Ureter (tissue), 1 donor: ENCODE measurements around the gene ATP13A2. TPM values are rescaled to one million over a fixed set of nuclear protein-coding genes. Genes with fewer than 3 reads are reported as not detected.

ENCODE experiments used
- DNase-seq: peaks from one replicate; pipeline ENCODE4 v3.0.0-alpha.2; 2020; ENCODE audit warnings: low spot score
- total RNA-seq: library from RNA; stranded (reverse); gene quantifications from one replicate; pipeline ENCODE4 v1.2.4, GENCODE V29; 2023
- donor health status: DM: yes; HTN: yes; CAD: no.

The ATP13A2 gene, protein sequence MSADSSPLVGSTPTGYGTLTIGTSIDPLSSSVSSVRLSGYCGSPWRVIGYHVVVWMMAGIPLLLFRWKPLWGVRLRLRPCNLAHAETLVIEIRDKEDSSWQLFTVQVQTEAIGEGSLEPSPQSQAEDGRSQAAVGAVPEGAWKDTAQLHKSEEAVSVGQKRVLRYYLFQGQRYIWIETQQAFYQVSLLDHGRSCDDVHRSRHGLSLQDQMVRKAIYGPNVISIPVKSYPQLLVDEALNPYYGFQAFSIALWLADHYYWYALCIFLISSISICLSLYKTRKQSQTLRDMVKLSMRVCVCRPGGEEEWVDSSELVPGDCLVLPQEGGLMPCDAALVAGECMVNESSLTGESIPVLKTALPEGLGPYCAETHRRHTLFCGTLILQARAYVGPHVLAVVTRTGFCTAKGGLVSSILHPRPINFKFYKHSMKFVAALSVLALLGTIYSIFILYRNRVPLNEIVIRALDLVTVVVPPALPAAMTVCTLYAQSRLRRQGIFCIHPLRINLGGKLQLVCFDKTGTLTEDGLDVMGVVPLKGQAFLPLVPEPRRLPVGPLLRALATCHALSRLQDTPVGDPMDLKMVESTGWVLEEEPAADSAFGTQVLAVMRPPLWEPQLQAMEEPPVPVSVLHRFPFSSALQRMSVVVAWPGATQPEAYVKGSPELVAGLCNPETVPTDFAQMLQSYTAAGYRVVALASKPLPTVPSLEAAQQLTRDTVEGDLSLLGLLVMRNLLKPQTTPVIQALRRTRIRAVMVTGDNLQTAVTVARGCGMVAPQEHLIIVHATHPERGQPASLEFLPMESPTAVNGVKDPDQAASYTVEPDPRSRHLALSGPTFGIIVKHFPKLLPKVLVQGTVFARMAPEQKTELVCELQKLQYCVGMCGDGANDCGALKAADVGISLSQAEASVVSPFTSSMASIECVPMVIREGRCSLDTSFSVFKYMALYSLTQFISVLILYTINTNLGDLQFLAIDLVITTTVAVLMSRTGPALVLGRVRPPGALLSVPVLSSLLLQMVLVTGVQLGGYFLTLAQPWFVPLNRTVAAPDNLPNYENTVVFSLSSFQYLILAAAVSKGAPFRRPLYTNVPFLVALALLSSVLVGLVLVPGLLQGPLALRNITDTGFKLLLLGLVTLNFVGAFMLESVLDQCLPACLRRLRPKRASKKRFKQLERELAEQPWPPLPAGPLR
- total RNA-seq, result 33.7 TPM

DNA sequence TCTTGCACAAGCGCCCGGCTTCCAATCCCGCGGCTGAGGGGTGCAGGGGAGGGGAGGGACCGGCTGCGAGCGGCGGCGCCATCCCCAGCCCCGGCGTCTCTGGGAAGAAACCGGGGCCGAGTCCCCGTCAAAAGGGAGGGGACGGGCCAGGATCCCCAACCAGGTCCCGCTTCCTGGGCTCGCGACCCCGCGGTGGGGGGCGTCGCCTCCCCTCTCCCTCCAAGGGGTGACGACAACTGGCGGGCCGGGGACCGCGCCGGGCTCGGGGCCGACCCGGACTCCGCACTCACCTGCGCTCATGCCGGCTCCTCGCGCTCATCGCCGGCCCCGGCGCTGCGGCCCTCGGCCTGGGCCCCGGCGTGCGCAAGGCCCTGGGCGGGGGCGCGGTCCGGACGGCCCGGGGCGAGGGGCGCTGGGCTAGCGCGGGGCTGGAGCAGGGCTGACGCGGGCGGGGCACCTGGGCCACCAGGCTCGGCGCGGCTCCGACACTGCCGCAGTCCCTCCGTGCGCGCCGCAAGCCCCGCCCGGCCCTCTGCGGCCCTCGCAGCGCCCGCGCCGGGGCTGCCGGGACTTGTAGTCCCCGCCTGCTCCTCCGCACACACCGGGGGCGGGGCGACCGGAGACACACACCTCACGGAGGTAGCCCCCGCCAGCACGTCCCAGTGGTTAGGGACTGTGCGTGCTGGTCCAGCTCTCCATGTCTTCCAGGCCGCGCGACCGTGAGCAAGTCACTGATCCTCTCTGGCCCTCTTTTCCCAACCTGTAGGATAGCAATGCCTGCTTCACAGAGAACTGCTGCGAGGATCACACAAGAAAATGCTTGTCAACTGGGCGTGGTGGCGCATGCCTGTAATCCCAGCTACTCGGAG lies at the start of gene ATP13A2:
TSS of gene ATP13A2 (minus strand) at position 490 of the 869 bp plus-strand sequence. CDS start at position 300, 190 bp downstream.
- no peak for DNase-seq

DNA sequence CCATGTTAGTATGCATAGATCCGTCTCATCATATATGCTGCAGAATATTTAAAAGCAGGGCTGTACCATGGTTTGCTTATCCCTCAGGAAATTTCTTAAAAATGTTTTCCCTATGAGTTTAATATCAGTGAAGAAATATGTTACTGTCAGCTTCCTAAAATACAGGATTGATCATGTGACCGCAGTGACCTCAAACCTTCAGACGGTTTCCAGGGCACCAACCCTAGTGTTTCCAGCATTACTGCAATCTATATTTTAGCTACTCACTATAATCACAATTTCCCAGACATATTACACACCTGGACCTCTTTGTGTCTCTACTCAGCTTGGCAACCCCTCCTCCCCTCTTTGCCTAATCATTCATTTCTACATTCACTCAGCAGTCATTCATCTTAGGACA lies 49.8 kb upstream of the ATP13A2 start:
- DNase-seq, result no peak

DNA sequence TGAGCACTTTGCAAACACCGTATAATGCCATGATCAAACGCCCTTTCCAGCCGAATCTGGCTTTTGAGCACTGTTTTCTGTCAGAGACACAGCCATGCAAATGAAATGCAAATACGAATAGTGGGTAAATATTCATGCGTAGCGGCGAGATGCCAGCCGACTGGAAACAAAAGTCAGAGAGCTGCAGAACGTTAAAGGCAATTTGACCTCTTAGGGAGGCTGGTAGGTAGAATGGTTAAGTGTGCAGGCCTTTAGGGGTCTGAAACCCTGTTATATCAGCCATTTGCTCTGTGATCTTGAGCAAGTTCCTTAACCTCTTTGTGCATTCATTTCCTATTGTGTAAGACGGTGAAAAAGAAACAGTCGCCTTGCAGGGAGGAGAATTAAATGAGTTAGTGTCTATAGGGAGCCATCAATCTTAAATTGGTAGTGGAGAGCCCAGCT lies 48.6 kb upstream of the ATP13A2 start:
- no peak for DNase-seq

DNA sequence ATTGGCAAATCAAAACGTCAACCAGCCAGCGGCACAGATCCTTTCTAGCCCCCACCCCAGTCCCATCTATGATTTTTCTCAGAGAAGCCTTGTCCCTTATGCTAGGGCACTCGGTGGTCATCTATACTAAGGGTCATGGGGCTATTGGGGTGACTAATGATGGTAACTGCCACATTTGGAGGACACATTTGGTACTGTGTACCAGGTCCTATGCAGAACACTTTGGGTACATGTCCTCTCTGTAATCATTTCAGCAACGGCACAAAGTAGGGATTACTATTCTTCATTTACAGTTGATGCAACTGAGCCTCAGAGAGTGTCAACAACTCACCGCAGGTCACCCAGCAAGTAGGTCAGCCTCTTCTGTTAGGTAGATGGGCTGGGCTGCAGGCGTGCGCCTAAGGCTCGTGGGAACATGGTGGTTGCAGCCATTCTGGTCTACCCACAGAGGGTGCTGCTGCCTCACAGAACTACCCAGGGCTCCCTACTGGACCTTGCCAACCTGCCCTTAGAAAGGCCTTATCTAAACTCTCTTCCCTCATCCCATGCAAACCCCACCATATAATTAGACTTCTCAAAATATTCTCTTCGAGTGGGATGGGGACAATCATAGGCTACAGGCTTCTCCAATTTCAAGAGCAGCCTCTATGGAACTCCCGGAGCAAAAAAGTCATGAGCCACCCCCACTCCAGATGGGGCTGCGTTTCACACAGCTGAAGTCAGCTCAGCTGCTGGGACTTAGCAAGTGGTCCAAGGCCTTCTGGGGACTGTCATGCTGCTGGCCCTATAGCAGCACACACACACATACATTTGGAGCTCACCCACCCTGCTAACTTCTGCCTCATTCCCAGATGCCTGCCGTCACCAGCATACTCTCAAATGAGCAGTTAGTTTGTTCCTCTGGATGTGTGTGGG lies 47.9 kb upstream of the ATP13A2 start:
- peak; percentile 60 for DNase-seq

DNA sequence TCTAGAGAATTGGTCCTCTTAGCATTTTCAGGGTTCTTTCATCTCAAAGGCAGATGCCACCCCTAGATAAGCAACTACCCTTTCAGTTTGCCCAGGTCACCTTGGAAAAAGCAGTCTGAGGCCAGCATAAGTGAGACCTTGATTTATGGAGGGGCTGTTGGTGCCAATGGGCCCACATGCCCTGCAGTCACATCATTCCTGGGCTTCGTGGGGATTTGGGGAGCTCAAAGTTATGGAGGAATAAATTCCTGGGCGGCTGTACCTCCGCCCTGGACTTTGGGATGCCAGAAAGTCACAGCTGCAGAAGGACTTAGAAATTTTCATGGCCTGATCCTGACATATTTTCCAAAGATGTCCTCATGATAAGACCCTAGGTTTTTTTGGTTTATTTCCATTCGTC lies 44.8 kb upstream of the ATP13A2 start:
- no peak for DNase-seq

DNA sequence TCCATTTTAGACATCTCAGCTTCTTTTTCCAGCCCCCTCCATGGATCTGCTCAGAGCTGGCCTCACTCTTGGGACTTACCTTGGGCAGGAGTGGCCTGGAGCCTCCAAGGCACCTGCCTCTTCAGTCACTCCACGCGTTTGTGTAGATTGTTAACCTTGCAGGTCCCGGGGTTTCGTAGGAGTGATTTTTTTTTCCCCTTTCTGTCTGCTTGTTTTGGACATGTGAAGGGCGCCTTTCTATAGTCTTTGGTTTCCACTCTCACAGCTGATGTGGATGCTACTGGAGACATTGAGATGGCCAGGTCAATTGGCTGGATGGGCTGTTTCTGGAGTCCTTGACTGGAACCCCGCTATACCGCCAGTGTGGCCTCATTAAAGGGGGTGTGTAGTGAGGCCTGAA lies 44.1 kb upstream of the ATP13A2 start:
- no peak for DNase-seq

DNA sequence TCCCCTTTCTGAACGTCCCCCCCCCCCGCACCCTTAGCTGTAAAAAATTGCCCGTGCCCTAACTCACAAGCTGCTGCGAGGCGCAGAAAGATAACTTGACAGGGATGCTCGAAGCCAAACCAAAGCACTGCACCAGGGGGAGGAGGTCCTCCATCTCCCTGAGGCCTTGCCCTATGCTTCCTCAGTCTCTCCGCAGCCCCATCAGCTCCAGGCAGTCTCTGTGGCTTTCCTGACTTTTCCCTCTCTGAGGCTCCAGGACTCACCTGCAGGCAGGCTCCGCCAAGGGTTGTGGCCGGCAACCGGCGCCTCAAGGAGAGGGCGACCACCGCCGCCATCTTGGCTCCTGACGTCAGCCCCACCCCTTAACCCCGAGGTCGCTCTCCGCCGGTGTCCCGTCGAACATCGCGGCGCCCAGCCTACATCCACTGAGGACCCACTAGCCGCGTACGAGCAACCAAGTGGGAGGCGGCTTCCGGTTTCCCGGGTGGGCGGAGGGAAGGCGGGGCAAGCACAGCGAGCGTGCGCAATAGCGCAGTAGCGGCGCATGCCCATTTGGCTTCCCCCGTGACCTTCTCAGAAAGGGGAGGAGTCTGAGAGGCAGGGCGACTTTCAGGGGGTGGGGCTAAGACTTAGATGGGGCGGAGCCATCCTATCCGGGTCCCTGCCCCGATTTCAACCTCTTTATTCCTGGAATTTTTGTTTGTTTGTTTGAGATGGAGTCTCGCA lies 42.1 kb upstream of the ATP13A2 start, which contains the start of gene SDHB:
TSS of gene SDHB (minus strand) at position 348 of the 726 bp plus-strand sequence. CDS start at position 335, 13 bp downstream.
- peak; percentile 99 for DNase-seq

DNA sequence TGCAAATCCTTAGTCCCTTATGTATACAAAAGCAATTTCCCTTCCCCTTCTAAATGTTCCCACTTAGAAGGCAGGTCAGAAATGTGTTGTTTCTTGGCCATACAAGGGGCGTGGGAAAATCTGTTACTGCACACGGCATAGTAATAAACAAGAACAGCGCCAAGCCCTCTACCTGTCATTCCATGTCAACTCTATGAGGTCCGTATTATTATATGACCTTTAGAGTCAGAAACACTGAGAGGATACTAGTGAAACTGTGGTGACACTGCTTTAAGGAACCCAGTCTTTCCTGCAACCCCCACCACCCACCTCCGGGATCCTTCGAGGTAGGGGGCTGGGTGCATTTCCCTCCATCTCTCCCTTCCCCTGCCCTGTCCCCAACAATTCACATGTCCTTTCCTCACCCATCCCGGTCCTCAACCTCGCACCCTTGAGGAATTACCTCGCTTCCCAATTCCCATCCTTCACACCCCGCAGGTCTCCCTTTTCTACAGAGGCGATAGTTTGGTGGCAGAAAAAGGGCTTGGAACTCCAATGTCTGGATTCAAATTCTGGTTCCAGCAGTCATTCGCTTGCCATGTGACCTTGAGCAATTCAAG lies 41.5 kb upstream of the ATP13A2 start:
- DNase-seq, result no peak

DNA sequence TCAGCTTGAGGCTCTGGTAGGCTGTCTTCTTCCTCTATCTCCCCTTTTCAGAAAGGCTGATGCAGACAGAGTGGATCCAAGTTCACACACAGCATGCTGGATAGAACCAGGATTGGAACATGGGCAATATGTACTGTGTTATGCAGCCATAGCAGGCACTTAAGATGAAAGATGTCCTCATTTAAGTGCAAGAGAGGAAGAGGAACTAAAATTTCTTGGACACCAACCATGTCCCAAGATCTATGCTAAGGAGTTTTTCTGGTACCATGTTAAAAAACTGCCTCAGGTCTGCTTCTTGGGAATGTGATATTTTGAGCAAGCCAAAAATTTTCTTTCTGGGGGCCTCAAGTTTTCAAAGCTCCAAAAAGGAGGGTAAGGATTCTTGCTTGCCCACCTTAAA lies 40.9 kb upstream of the ATP13A2 start:
- no peak for DNase-seq

DNA sequence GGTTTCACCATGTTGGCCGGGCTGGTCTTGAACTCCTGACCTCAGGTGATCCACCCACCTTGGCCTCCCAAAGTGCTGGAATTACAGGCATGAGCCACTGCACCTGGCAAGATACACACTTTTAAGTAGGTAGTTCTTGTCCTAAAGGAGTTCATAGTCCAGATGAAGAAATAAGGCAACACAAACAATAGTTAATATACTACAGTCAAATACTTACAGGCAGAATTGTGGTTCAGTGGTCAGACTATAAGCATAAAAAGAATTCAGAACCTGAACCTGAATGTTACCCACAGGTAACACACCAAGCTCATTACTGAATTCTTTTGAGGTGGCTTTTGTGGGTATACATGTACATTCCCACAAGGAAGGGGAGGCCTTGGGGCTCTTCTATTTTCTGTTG lies 40.3 kb upstream of the ATP13A2 start:
- DNase-seq, result no peak

DNA sequence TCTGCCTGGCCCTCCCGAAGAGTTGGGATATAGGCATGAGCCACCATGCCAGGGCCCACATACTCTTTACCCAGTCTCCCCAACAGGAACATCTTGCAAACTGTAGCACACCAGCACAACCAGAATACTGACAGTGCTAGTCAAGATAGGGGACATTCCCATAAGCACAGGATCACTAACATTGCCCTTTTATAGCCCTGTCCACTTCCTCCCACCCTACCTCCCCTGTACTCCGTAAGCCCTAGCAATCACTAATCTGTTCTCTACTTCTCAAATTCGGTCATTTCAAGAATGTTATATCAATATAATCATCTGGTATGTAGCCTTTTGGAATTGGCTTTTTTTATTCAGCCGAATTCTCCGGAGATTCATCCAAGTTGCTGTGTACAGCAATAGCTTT lies 36.2 kb upstream of the ATP13A2 start:
- no peak for DNase-seq

DNA sequence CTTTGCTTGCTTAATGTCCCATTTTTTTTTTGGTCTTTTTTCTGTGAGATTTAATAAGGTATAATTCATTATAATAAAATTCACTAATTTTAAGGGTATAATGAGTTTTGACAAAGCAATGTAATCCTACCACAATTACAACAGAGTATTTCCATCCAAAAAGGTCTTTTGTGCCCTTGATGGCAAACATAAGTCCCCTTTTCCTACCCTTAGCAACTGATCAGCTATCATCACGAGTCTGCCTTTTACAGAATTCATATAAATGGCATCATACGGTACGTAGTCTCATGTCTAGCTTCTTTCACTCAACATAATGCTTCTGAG lies 34.6 kb upstream of the ATP13A2 start:
- DNase-seq, result no peak

DNA sequence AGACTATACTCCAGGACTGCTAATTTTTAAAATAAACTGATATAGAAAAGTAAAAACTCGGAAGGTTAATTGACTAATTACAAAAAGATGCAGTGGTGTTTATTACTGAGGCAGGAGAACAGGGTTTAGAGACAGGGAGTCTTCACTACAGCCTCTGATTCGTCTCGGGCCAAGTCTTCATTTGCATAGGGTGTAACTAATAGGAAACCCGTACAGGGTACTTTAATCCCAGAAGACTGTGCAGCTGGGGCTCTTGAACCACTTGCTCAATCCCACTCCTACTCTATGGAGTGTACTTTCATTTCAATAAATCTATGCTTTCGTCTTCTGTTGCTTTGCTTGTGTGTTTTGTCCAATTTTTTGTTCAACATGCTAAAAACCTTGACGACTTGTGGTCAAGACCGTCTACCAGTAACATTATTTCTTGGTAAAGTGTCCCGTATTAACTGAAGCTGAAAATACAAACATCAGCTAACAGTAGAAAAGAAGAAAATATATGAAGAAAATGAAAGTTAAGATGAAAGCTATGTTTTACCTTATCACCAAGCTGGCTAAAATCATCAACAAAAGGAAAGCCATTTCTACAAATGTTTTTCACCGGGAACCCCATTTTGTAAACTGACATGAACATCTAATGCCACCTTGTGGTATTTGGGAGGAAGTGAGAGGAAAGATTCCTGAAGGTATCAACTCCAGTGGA lies 34.1 kb upstream of the ATP13A2 start:
- no peak for DNase-seq

DNA sequence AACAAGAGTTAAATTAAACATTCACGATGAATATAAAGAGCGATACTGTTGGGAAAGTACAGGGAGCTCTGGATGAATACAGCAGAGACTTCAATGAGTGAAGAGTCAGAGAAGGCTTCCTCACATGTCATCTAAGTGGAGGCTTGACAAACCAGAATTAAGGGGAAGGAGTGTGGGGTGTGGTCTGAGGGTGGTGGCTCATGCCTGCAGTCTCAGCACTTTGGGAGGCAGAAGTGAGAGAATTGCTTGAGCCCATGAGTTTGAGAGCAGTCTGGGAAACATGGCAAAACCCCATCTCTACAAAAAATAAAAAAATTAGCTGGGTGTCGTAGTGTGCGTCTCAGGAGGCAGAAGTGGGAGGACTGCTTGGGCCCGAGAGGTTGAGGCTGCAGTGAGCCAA lies 33.4 kb upstream of the ATP13A2 start:
- DNase-seq, result no peak

DNA sequence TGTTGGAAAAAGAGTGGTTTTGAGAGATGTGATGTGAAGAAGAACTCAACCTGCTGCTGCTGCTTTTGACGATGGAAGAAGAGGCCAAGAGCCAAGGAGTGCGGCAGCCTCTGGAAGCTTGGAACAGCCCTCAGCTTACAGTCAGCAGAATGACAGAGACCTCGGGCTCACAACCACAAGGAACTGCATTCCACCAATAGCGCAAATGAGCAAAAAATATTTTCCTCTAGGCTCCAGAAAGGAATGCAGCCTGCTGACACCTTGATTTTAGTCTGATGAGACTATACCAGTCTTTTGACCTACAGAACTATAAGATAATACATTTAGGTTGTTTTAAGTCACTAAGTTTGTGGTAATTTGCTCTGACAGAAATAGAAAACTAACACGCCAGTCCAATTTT lies 31.9 kb upstream of the ATP13A2 start:
- DNase-seq, result no peak

DNA sequence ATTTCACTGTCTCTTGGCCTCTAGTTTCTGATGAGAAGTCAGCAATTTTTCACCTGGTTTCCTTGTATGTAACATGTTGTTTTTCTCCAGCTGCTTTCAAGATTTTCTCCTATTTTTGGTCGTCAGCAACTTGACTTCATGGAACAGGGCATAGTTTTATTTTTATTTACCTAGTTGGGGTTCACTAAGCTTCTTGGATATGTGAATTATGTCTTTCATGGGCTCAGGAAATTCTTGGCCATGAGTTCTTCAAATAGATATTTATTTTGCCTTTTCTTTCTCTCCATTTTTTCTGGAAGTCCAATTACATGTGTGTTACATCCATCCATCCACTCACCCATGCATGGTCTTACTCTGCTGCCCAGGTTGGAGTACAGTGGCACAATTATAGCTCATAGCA lies 28.4 kb upstream of the ATP13A2 start:
- DNase-seq, result no peak

DNA sequence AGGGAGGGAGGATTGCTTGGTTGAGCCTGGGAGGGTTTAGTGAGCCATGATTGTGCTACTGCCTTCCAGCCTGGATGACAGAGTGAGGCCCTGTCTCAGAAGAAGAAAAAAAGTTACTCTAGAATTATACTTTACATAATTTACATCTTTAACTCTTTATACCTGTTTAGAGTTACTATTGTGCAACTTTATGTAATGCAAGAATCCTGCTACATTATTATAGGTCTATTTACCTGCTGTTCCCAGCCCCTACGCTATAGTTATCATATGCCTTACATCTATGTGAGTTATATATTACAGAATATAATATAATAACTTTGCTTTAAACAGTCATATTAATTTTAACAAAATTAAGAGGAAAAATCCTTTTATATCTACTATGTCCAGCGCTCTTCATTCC lies 27.8 kb upstream of the ATP13A2 start:
- no peak for DNase-seq

DNA sequence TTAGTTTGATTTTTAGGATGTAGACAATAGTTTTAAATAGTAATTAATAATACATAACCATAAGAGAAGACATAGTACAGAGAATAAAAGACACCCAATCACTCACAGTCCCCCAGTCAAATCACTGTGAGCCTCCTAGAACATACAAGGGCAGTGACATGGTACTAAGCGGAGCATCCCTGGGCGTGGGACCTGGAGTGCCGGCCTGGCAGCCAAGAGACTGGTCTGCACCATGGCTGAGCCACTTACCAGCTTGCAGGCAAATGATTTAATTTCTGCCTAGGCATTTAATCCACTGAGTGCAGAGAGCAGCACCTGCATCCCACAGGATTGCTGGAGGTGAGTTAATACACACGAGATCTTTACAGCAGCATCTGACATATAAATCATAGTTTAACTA lies 21.8 kb upstream of the ATP13A2 start:
- no peak for DNase-seq
